ENCODE results near the gene MTREX.

- TF ChIP-seq POLR2A (IDR thresholded peaks at IDR 0.05) (no peak), POLR2AphosphoS5 (IDR thresholded peaks at IDR 0.05) (no peak)
- TF ChIP-seq, protein P1, sequence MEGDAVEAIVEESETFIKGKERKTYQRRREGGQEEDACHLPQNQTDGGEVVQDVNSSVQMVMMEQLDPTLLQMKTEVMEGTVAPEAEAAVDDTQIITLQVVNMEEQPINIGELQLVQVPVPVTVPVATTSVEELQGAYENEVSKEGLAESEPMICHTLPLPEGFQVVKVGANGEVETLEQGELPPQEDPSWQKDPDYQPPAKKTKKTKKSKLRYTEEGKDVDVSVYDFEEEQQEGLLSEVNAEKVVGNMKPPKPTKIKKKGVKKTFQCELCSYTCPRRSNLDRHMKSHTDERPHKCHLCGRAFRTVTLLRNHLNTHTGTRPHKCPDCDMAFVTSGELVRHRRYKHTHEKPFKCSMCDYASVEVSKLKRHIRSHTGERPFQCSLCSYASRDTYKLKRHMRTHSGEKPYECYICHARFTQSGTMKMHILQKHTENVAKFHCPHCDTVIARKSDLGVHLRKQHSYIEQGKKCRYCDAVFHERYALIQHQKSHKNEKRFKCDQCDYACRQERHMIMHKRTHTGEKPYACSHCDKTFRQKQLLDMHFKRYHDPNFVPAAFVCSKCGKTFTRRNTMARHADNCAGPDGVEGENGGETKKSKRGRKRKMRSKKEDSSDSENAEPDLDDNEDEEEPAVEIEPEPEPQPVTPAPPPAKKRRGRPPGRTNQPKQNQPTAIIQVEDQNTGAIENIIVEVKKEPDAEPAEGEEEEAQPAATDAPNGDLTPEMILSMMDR (IDR thresholded peaks at IDR 0.05), result no peak
Measured at GRCh38 chr5:55347786-55348185, 40.0 kb downstream of the MTREX start.
